8988T (cell line): ENCODE measurements around the gene ARFGAP1.
"Not testable (repeated sequence)": the region's sequence is repeated elsewhere in the genome, so short reads cannot be mapped to it uniquely, and the experiment has no call there.

Experiments used
- DNase-seq: peaks from one replicate; pipeline ENCODE4 v3.0.0; 2011

The ARFGAP1 gene

GRCh38 chr20:63293456-63293855 is 20.8 kb downstream of the ARFGAP1 start:
- no peak for DNase-seq

DNA sequence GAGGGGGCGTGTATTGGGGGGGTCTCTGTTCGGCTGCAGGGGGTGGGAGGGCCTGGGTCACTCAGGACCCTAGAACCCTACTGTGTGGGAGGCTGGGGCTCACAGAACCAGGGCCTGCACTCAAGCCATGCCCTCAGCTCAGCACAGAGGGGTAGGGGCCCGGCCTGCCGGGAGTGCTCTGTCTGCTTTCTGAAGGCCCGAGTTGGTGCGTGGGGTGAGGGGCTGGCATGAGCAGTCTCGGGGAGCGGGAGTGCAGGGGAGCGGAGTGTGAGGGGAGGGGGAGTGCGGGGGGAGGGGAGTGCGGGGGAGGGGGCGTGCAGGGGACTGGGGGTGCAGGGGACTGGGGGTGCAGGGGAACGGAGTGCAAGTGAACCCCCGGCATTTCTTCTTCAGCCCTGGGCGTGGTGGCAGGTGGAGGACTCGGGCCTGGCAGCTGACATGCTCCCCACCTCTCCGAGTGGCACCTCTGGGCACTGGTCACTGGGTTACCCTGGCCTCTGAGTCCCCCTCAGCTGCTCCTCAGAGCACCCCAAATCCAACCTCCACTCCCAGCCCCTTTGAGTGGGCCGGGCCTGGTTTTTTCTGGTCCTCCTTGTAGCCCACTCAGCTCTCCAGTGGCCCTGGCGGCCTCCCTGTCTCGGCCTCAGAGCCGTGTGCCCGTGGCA is 21.4 kb downstream of the ARFGAP1 start:
- peak; percentile 87 for DNase-seq

DNA sequence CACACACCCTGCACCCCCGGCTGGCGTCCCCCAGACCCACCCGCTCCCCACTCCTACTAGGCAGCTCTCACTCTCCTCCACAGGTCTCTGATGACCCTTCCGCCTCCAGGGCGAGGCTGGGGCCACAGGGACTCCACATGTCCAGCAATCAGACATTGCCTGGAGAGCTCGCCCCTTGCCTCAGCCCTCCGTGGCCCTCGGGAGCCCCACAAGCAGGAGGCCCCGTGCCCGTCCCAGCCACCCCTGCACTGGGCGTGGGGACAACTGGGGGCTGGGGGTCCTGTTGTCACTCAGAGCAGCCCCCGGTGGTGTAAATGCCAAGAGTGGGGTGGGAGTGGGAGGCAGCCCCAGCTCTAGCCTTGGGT is 21.9 kb downstream of the ARFGAP1 start:
- no peak for DNase-seq

DNA sequence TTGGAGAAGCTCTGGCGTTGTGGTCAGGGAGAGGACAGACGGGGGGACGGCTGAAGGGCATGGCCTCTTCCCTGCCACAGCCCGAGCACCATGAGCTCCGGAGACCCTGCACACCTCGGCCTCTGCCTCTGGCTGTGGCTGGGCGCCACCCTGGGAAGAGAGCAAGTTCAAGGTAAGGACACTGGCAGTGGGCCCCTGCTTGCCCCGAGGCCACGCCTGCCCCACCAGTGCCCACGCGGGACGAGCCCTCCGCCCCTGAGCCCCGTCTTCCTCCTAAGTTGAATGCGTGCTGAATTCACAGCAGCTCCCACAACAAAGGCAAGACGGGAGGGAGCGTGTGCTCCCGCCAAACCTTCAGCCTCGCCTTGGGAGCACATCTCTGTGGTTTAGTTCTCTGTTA is 22.4 kb downstream of the ARFGAP1 start:
- no peak for DNase-seq

GRCh38 chr20:63295422-63295821 is 22.8 kb downstream of the ARFGAP1 start:
- DNase-seq: no peak

- DNase-seq: no peak
Observed at GRCh38 chr20:63295846-63296245, 23.2 kb downstream of the ARFGAP1 start.

DNA sequence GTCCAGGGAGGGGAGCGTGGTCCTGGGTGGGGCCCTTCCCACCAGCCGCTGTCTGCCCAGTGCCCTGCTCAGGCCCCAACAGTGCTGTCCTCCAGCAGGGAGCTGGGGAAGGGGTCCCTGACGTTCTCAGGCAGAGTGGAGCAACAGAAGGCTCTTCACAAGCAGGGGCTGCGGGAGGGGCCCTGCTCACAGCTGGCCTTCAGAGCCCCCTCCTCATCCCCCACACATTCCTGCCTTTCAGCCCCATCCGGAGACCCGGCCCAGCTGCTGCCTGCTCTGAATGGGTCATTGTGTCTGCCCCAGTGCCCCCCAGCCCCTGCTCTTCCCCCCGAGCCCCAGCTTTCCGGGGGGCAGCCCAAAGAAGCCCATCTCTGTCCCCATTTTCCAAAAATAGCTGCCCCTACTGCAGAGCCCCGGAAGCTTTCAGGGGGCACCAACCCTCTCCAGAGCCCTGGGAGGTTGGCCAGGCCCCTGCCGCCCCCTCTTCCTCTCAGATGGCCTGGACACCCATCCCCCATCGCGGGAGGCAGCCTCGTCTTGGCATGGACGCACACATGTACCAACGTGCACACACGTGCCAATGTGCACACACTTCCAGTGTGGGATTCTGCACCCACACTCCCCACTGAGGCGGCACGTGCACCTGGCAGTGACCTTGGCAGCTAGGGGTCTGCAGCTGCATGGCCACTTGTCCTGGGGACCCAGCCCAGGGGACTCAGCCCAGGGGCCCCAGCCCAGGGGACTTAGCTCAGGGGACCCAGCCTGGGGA is 24.1 kb downstream of the ARFGAP1 start:
- no peak for DNase-seq

GRCh38 chr20:63297371-63297781 is 24.8 kb downstream of the ARFGAP1 start:
- DNase-seq: no peak

- DNase-seq: no peak
Observed at GRCh38 chr20:63297796-63298572, 25.4 kb downstream of the ARFGAP1 start.

GRCh38 chr20:63298731-63299312 is 26.2 kb downstream of the ARFGAP1 start:
- DNase-seq: no peak

DNA sequence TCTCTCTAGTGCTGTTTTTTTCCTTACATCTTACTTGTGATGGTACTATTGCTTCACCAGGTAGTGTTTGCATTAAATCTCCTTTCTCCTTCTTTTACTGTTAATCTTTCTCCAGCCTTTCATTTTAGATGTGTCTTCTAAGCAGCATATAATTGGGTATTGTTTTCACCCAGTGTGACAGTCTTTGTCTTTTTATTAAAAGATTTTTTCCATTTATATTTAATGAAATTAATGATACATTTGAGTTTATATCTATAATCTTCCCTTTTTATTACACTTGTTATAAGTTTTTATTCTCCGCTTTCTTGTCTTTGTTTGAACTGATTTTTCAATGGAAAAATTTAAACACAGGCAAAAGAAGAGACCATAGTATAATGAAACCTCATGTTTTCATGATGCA is 29.1 kb downstream of the ARFGAP1 start:
- no peak for DNase-seq

DNA sequence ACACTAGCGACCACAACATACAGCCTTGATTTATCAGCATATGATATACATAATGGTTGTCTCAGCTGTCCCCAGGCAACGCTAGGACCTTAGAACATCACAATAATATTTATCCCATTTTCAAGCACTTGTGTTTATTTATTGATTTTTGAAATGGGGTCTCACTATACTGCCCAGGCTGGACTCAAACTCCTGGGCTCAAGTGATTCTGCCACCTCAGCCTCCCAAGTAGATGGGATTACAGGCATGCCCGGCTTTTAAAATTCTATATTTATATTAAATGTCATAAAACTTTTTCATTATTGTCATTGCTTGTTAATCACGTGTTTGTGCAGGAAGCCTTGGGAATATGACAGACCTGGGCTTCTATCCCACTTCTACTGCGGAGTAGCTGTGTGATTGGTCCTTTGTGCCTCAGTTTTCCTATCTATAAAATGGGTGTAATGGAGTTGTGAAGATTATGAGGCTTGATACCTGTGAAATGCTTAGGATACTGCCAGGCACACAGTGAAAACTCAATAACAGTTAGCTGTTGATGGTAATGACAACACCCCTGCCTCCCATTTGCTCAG is 30.6 kb downstream of the ARFGAP1 start:
- no peak for DNase-seq

- no peak for DNase-seq
Observed at GRCh38 chr20:63305393-63305792, 32.8 kb downstream of the ARFGAP1 start.

DNA sequence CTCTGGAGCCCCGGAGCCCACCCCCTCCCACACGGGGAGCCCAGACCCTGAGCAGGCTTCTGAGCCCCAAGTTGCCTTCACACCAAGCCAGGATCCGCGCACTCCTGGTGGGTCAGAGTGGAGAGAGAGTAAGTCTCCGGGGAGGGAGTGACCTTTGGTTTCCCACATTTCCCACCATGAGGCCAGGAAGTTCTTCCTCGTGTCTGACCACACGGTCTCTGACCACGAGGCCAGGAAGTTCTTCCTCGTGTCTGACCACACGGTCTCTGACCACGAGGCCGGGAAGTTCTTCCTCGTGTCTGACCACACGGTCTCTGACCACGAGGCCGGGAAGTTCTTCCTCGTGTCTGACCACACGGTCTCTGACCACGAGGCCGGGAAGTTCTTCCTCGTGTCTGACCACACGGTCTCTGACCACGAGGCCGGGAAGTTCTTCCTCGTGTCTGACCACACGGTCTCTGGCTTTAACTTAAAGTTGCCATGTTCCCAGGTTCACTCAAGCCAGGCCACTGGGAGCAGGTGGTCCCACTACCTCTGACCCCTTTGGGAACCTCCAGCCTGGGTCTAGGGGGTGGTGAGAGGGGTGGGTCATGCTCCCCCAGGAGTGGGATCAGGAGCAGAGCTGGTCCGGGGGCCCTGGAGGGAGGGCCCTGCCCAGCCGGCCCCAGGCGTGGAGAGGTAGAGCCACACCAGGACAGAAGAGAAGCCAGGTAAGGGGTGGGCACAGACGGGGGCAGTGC is 33.5 kb downstream of the ARFGAP1 start:
- DNase-seq: not testable (repeated sequence)

DNA sequence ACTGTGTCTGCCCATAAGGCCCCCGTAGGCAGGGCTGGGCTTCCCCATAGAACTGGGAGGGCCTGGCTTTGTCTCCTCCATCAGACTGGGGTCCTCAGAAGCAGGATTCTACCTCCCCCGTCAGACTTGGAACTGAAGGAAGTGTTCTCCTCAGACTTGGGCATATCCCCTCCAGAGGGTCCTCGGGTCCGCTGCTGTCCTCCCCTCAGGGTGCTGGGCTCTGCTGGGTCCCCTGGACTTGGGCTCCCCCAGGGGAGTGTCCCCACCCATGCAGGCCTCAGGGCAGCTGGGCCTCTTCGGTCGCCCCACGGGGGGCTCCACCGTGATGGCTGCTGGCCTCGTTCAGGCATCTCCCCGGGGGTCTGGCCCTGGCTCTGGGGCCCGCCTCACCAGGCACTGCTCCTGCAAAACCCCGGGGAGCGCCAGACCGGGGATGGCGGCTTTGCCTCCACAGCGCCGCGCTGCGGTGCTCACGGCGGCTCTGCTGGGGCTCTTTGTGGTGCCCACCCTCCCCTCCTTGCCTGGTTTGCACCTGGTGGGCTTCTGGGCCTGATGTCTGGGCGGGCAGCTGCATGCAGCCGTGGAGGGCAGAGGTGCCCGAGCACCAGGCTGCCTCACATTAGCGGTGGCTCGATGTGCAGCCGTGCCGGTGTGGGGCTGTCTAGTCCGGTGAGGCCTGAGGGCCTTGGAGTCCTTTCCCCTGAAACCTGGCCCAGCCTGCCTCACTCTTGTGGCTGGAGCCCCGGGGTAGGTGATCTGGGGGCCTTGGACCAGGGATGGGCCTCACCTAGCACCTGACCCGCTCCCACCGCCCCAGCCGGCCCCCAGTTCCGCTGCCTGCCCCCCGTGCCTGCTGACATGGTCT is 34.3 kb downstream of the ARFGAP1 start:
- DNase-seq: no peak

DNA sequence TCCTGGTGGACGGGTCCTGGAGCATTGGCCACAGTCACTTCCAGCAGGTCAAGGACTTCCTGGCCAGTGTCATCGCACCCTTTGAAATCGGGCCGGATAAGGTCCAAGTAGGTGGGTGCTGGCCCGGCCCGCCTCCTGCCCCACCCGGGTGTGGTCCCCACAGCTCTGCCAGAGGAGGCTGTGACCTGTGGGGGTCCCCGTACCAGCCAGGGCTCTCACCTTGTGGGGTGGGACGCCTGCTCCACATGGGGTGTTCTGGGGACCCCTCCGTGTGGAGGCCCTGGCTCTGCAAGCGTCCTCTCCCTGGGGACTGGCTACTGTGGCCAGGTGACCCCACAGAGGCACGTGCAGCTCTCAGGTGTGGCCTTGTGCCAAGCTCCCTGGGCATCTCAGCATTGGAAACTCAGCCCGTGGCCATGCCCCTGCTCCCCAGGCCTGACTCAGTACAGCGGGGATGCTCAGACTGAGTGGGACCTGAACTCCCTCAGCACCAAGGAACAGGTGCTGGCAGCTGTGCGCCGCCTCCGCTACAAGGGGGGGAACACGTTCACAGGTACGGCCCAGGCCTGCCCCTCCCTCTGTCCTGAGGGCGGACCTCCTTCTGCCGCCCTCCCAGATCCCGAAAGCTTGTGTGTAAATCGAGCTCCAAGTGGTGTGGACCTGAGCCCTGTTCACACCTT is 35.1 kb downstream of the ARFGAP1 start:
- no peak for DNase-seq

GRCh38 chr20:63308218-63308911 is 35.8 kb downstream of the ARFGAP1 start:
- no peak for DNase-seq

- DNase-seq: peak; percentile 91
Observed at GRCh38 chr20:63309261-63310071, 36.9 kb downstream of the ARFGAP1 start.
